Activated CD8-positive, alpha-beta memory T cell treated with anti-CD3 and anti-CD28 coated beads, Interleukin-2, amount 10 ng/mL, durations not matched to agents 7 days and 5 days (primary cell): Measurements from ENCODE around the gene TIAM2. TPM values are rescaled to one million over a fixed set of nuclear protein-coding genes. Genes with fewer than 3 reads are reported as not detected.
"Not testable (repeated sequence)": the region's sequence is repeated elsewhere in the genome, so short reads cannot be mapped to it uniquely, and the experiment has no call there.

Experiments
- ATAC-seq: fragments of 150-1000 bp; cut with Tn5 transposase; one replicate; pipeline ENCODE4 v1.10.0; 2021; ENCODE audit warnings: moderate library complexity
- CTCF ChIA-PET: fragments of 350-600 bp; sonication (Branson Sonifier 250); formaldehyde crosslinking; loops from one replicate; lab custom pipeline; 2021; ENCODE audit warnings: antibody characterized with exemption; lab: Charles Lee
- DNase-seq: peaks from one replicate; pipeline ENCODE4 v3.0.0-alpha.2; 2020
- H3K27ac Mint-ChIP-seq: one replicate; pipeline ENCODE4 v1.8.0; 2021; ENCODE audit warnings: mild to moderate bottlenecking, mixed read lengths
- H3K27me3 Mint-ChIP-seq: one replicate; pipeline ENCODE4 v1.8.0; 2021; ENCODE audit warnings: mixed read lengths
- H3K36me3 Mint-ChIP-seq: one replicate; pipeline ENCODE4 v1.8.0; 2021; ENCODE audit warnings: mild to moderate bottlenecking, mixed read lengths
- H3K4me1 Mint-ChIP-seq: one replicate; pipeline ENCODE4 v1.8.0; 2021; ENCODE audit warnings: mixed read lengths
- H3K4me3 Mint-ChIP-seq: one replicate; pipeline ENCODE4 v1.8.0; 2021; ENCODE audit warnings: mild to moderate bottlenecking, moderate library complexity, mixed read lengths
- H3K9me3 Mint-ChIP-seq: one replicate; pipeline ENCODE4 v1.8.0; 2022; ENCODE audit warnings: low read depth, mixed read lengths
- total RNA-seq, 2 experiments: library from RNA; stranded (reverse); gene quantifications; one replicate each; pipeline ENCODE4 v1.2.3, GENCODE V29; 2021

The TIAM2 gene
- total RNA-seq, 2 experiments from 2014 or later, result 6.9 to 14.6 TPM

DNA sequence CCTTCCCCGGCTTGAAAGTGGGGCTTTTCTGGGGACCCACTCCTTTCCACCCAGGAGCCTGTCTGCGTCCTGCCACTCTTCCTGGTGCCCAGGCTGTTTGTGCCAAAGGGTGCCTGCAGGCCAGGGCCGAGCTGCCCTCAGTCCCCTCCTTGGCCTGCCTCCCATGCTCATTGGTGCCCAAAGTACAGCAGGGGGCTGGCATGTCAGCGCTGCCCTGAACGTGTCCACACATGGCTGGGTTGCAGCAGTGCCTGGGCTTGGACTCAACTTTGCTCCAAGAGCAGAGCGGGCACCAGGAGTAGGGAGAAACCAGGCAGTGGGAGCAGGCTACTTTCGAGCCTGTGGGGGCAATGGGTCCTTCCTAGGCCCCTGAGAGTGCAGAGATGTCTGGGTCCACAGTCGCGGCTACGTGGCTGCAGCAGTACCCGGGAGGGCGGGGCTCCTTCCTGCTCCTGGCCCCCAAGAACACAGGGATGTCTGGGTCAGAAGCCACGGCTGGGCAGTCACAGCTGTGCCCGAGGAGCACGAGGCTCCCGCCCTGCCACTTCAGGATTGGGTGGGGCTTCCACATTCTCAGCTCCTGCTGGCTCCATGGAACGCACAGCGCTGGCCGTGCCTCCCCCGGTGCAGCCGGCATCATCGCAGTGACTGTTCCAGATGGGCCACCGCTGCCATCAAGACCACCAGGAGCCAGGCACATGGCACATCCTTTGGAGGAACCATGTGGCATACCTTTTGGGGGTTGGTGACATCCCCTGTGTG is 218.7 kb downstream of the TIAM2 start:
- Mint-ChIP-seq H3K4me1 (no peaks in the 10 kb centered on the region), H3K27ac (no peak overlapping the region), H3K4me3 (no peak overlapping the region), H3K36me3 (peaks cover 5% of the 10 kb centered on the region), H3K27me3 (peaks cover 12% of the 10 kb centered on the region), H3K9me3 (no peaks in the 10 kb centered on the region)
- CTCF ChIA-PET, result no interaction called here
- ATAC-seq, result no peak
- DNase-seq, result no peak

DNA sequence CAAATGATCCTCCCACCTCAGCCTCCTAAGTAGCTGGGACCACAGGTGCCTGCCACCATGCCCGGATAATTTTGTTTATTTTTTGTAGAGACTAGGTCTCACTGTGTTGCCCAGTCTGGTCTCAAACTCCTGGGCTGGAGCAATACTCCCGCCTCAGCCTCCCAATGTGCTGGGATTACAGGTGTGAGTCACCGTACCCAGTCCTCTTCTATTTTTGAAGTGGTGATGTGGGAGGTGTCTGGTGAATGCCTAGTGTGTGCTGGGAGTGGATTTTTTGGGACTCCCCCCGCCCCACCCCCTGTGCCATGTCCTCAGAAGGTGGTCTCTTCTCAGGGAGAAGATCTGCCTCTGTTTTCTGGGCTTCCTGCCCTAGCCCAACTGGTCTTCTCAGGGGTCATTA is 220.8 kb downstream of the TIAM2 start:
- no peaks in the 10 kb centered on the region for H3K9me3 Mint-ChIP-seq
- H3K27me3 Mint-ChIP-seq, result peaks cover 12% of the 10 kb centered on the region
- CTCF ChIA-PET, result no interaction called here
- DNase-seq, result no peak
- H3K36me3 Mint-ChIP-seq, result peaks cover 5% of the 10 kb centered on the region
- no peak for ATAC-seq
- H3K4me1 Mint-ChIP-seq, result no peaks in the 10 kb centered on the region
- no peak overlapping the region for H3K27ac Mint-ChIP-seq
- H3K4me3 Mint-ChIP-seq, result no peak overlapping the region

DNA sequence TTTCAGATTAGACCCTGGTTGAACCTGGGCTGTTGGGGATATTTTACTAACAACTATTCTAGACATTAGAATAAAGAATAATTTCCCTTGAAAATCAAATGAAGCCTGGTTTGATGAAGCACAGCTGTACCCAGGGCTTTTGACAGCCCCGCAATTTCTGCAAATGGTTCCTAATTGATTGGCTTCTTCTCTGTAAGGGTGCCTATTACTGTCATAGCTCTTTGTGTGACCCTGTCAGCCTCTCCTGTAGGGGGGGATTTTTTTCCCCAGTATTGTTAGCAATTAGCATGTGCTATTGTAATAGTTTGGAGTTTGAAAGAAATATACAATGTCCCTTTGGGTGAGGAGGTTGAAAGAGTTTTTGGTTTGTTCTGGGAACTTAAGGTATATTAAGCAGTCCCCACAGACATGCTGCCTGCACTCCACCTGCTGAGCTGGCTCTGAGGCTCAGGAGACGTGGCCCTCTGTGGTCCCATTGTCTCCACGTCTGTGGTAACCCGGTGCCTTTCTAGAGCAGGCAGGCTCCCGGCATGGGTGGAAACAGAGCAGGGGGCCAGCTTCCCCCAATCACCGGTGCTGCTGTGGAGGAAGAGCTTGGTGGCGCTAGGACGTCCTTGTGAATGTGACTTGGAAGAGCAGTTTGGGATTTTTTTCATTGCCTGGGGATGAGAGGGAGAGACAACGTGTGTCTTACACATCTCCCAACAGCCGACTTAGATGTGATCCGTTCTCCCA is 221.4 kb downstream of the TIAM2 start:
- ATAC-seq, result no peak
- Mint-ChIP-seq H3K4me1 (no peaks in the 10 kb centered on the region), H3K4me3 (no peak overlapping the region), H3K27me3 (peaks cover 12% of the 10 kb centered on the region), H3K27ac (no peak overlapping the region), H3K36me3 (peaks cover 5% of the 10 kb centered on the region), H3K9me3 (no peaks in the 10 kb centered on the region)
- CTCF ChIA-PET, result no interaction called here
- no peak for DNase-seq

DNA sequence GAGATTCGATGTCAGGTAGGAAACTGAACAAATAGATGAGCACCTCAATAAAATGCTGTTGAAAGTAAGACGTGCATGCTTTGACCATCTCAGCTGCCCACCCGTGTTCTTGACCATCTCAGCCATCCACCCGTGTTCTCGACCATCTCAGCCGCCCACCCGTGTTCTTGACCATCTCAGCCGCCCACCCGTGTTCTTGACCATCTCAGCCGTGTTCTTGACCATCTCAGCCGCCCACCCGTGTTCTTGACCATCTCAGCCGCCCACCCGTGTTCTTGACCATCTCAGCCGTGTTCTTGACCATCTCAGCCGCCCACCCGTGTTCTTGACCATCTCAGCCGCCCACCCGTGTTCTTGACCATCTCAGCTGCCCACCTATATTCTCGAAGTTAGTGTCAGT is 223.6 kb downstream of the TIAM2 start:
- H3K9me3 Mint-ChIP-seq, H3K27ac Mint-ChIP-seq, H3K36me3 Mint-ChIP-seq, H3K4me3 Mint-ChIP-seq, CTCF ChIA-PET, DNase-seq, ATAC-seq, H3K4me1 Mint-ChIP-seq: not testable (repeated sequence)
- H3K27me3 Mint-ChIP-seq, result peaks cover 12% of the 10 kb centered on the region

DNA sequence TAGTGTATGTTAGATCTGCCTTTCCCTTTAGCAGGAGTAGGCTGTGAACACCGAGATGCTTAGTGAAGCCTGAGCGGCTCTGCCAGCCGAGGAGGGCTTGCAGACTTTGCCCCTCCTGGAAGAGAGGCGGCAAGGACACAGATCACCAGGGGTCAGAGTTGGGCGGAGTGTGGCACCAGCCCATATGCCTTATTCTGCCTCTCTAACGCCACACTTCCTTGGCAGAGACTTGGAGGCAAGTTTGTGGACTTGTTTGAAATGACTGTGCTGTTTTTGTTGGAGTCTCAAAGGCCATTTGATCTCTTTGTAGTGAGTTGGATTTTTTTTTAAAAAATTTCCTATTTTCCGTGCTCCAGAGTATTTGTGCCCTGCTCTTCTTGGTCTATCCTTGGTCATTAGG is 224.2 kb downstream of the TIAM2 start:
- Mint-ChIP-seq H3K36me3 (peaks cover 2% of the 10 kb centered on the region), H3K4me1 (peaks cover 11% of the 10 kb centered on the region), H3K4me3 (no peak overlapping the region), H3K27me3 (peaks cover 12% of the 10 kb centered on the region), H3K9me3 (no peaks in the 10 kb centered on the region), H3K27ac (no peak overlapping the region)
- DNase-seq (no peak), ATAC-seq (no peak)
- CTCF ChIA-PET, result no interaction called here

DNA sequence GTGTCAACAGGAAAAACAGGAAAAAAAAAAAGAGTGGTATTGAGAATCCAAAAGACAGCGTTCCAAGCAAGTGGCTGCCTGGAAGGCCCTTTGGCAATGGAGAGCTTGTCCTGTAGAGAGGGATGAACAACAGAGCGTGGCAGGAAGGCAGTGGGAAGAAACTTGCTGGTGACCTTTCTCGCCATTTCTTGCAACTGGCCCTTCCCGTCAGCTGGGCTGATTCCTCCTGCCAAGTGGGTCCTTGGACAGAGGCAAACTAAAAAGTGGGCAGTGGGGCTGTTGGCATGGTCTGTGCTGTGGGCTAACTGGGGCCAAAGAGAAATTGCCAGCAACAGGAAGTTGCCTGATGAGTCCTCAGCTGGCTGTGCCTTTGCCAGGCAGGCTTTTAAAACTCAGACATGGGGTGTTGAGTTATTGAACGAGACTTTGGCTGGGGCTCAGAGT is 224.8 kb downstream of the TIAM2 start:
- no peak overlapping the region for H3K27ac Mint-ChIP-seq
- no peaks in the 10 kb centered on the region for H3K9me3 Mint-ChIP-seq
- H3K4me1 Mint-ChIP-seq, result peaks cover 17% of the 10 kb centered on the region
- ATAC-seq (no peak), DNase-seq (no peak)
- no peak overlapping the region for H3K4me3 Mint-ChIP-seq
- H3K27me3 Mint-ChIP-seq, result peaks cover 12% of the 10 kb centered on the region
- H3K36me3 Mint-ChIP-seq, result peaks cover 2% of the 10 kb centered on the region
- CTCF ChIA-PET, result no interaction called here

DNA sequence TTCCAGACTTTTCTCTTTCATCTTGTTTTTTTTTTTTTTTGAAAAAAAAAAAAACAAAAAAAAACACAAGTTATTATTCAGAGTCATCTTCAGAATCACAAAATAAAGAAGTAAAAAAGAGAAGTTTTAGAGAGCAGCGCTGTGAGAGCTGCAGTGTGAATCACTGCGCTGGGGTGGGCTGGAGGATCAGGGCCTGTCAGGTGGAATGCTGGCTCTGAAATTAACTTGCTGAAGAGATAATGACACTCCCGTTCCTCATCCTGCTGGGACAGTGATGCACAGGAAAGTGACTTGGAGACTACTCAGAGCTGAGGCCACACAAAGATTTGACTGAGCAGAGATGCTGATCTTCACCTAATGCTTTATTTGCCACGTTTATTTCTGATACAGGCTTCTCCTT is 226.0 kb downstream of the TIAM2 start:
- Mint-ChIP-seq H3K36me3 (peaks cover 2% of the 10 kb centered on the region), H3K9me3 (no peaks in the 10 kb centered on the region), H3K4me1 (peaks cover 21% of the 10 kb centered on the region), H3K27ac (no peak overlapping the region), H3K4me3 (no peak overlapping the region), H3K27me3 (peaks cover 9% of the 10 kb centered on the region)
- ATAC-seq (no peak), DNase-seq (no peak)
- CTCF ChIA-PET, result no interaction called here

DNA sequence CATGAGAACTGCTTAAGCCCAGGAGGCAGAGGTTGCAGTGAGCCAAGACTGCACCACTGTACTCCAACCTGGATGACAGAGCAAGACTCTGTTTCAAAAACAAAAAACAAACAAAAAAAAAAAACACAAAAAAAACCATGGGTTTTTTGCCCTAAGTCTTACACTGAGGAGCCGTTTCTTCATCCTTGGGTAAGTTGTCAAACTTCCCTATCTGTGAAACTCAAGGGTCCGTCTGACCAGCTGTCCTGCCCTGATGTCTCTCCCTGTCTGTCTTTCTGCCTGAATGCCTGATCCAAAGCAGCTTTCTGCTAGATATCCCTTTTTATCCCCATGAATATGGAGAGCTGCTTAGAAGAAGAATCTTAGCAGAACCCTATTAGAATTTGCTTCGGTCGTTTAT is 227.4 kb downstream of the TIAM2 start:
- CTCF ChIA-PET, result interaction anchor here (0.7 to 1.9 kb wide), 3 partner anchors 35 to 95 kb away, joined by 3 to 5 read pairs (median 4); no protein-coding TSS in a partner anchor
- Mint-ChIP-seq H3K36me3 (peaks cover 2% of the 10 kb centered on the region), H3K9me3 (no peaks in the 10 kb centered on the region), H3K4me3 (no peak overlapping the region), H3K27ac (no peak overlapping the region), H3K4me1 (peaks cover 21% of the 10 kb centered on the region), H3K27me3 (peaks cover 3% of the 10 kb centered on the region)
- no peak for ATAC-seq
- no peak for DNase-seq

DNA sequence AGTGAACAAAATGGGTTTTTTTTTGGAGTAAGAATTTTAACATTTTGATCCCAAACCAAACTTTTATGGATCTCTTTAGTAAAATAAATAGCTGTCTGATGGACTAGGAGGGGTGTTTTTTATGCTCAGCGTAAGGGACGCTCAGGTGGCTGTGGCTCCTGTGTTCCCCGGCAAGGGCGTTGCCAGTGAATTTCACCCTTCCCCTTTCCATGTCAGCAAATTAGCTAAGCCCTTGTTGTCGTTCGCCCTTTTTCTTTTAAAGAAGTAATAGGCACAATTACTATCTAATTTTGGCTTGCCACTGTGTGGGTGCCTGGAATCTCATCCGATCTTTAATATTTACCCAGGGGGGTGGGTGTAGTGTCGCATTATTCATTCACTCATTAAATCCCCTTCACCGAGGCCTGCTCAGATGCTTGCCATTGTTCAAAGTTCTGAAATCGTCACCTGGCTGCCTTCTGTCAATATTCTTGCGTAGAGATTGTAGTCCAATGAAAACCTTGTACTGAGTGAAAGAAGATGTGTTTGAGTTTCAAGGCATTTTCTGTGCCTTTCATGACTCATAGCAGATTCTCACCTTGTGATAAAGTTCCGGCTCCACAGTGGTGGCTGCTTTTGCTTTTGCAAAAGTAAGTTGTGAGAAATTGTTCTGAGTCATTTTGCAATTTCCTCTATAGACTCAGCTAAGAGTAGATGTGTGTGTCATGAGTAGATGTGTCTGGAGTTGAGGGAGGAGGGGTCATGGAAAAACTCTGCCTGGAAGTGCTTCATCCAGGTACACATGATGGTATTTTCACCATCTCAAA is 228.7 kb downstream of the TIAM2 start:
- peak overlapping the region; percentile 37 for H3K4me3 Mint-ChIP-seq
- peaks cover 21% of the 10 kb centered on the region for H3K4me1 Mint-ChIP-seq
- DNase-seq, result peak; percentile 81
- H3K27ac Mint-ChIP-seq, result peak overlapping the region; percentile 84
- CTCF ChIA-PET, result interaction anchor here (0.9 to 1.9 kb wide), 5 partner anchors 10 to 296 kb away, joined by 3 to 6 read pairs (median 4); no protein-coding TSS in a partner anchor
- no peaks in the 10 kb centered on the region for H3K27me3 Mint-ChIP-seq
- ATAC-seq, result peak; percentile 95
- no peaks in the 10 kb centered on the region for H3K9me3 Mint-ChIP-seq
- H3K36me3 Mint-ChIP-seq, result peaks cover 2% of the 10 kb centered on the region

DNA sequence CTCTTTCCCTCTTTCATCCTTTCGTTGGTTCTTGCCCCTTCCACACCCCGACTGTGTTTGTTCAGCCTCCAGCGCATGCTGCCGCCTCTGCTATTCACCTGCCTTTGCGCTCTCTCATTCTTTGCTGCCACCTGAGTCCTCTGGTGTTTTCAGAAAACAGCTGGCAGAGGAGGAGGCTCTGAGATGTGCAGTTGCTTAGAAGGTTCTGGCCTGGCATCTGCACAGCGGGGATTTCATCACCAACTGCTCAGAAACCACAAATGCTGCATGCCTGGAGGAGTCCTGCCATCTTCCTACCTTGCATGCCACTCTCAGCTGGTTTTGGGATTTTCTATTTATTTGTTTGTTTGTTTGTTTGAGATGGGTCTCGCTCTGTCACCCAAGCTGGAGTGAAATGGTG is 229.5 kb downstream of the TIAM2 start:
- ATAC-seq (peak; percentile 2), DNase-seq (no peak)
- Mint-ChIP-seq H3K27me3 (no peaks in the 10 kb centered on the region), H3K4me1 (peaks cover 21% of the 10 kb centered on the region), H3K27ac (peak overlapping the region; percentile 84), H3K9me3 (no peaks in the 10 kb centered on the region), H3K4me3 (no peak overlapping the region), H3K36me3 (peaks cover 3% of the 10 kb centered on the region)
- CTCF ChIA-PET, result interaction anchor here (0.9 to 1.5 kb wide), 3 partner anchors 35 to 296 kb away, joined by 3 to 6 read pairs (median 4); no protein-coding TSS in a partner anchor

DNA sequence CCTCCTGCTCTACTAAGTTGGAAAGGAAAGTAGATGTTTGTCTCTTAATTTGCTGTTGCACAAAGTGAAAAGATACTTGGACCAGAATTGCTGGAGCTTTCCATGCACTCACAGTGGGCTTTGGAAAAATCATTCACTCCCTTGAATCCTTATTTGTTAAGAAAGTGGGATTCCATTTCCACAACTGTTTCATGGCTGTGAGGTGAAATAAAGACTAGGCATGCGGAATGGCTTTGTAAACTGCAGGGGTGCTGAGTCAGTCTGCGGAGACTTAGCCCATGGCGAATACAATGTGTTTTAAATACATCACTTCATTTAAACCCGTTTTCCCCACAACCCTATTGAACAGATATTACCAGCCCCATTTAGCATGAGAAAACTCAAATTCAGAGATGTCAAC is 231.9 kb downstream of the TIAM2 start:
- peaks cover 21% of the 10 kb centered on the region for H3K4me1 Mint-ChIP-seq
- no peaks in the 10 kb centered on the region for H3K9me3 Mint-ChIP-seq
- ATAC-seq, result no peak
- no peak for DNase-seq
- H3K27me3 Mint-ChIP-seq, result no peaks in the 10 kb centered on the region
- no peak overlapping the region for H3K27ac Mint-ChIP-seq
- H3K4me3 Mint-ChIP-seq, result no peak overlapping the region
- peaks cover 5% of the 10 kb centered on the region for H3K36me3 Mint-ChIP-seq
- CTCF ChIA-PET, result interaction anchor here (1.2 kb wide), 1 partner anchor 308 kb away, joined by 3 read pairs; no protein-coding TSS in a partner anchor

DNA sequence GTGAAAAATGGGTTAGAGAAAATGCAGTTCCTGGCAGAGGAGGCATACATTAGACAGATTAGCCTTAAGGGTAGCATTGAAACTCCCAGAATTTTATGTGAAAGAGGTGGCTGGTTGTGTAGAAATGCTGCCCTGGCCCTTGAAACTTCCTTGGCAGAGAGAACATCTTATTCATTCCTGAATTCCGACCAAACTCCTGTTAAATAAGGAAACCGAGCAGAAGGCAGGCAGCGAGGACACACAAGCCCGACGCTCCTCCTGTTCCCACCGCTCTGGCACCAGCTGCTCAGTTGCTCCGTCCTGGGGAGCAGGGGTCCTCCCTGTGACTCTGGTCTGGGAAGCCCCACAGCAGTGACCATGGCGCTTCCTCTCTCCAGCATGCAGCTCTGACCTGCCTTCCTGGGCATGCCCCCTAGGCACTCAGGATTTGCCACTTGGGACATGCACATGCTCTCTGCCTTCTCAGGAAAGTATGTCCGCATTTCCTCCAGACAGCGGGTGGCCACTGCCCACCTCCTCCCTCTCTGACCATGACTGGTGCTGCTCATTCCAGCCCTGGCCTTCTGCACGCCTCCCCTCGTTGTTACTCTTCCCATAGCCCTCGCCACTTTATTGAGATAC is 233.5 kb downstream of the TIAM2 start:
- DNase-seq (no peak), ATAC-seq (no peak)
- Mint-ChIP-seq H3K27ac (no peak overlapping the region), H3K4me1 (peaks cover 17% of the 10 kb centered on the region), H3K4me3 (no peak overlapping the region), H3K27me3 (no peaks in the 10 kb centered on the region), H3K9me3 (no peaks in the 10 kb centered on the region), H3K36me3 (peaks cover 5% of the 10 kb centered on the region)
- CTCF ChIA-PET, result no interaction called here

DNA sequence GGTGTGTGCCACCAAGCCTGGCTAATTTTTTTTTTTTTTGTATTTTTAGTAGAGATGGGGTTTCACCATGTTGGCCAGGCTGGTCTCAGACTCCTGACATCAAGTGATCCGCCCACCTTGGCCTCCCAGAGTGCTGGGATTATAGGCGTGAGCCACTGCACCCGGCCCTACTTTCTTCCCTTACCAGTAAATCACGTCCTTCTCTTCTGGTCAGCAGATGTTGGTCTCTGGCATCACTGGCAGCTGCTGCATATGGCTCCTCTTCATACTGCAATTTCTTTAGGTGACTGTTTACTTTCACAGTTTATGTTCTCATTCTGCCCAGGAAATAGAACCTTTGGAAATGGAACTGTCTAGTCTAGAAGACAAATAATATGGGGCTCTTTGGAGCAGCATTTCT is 235.9 kb downstream of the TIAM2 start:
- not testable (repeated sequence) for ATAC-seq, DNase-seq

More for the DNA sequence above, 235.9 kb downstream of the TIAM2 start:
- not testable (repeated sequence) for H3K36me3 Mint-ChIP-seq, H3K27ac Mint-ChIP-seq, H3K27me3 Mint-ChIP-seq, H3K4me3 Mint-ChIP-seq, H3K4me1 Mint-ChIP-seq, H3K9me3 Mint-ChIP-seq
- CTCF ChIA-PET, result interaction anchor here (0.8 kb wide), 1 partner anchor 50 kb away, joined by 3 read pairs; no protein-coding TSS in a partner anchor
